ENCODE data around the gene ZFYVE27.

DNA sequence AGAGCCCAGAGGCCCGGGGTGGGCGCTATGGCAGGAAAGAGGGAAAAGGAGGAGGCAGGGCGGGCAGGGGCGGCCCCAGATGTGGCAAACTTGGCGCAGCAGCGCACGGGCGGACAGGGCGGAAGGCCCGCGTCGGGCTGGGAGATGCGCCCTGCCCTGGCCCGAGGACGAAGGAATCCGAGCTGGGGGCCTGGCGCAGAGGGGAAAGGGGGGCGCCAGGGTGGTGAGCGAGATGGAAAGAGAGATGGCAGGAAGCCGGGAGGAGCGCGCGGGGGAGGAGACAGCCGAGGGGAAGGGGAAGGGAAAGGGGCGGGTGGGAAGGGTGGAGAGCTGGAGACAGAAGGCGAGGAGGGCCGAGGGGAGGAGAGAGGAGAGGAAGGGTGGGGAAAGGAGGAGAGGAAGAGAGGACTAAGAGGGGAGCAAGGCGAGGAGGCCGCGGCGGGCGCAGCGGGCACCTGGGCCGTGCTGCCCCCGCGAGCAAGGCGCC is 23.5 kb upstream of the ZFYVE27 start, which contains the start of gene MARVELD1:
- no peak for TF ChIP-seq CTCF (conservative IDR thresholded peaks at IDR 0.05 in 1 of 2, IDR thresholded peaks at IDR 0.05 in 1 of 2; ENCODE audit: extremely low read depth in 1 of 2, insufficient read depth in 1 of 2, low read depth in 1 of 2, low read length in 2 of 2)
- TF ChIP-seq EZH2 (IDR thresholded peaks at IDR 0.05; ENCODE audit: borderline replicate concordance, low read length) = no peak
